T-helper 1 cell treated with Interleukin-12 subunit alpha and Interleukin-12 subunit beta and Interleukin-4 antibody, amounts not matched to agents 30 ng/mL and 1 ng/mL, for 36 hours (primary cell): ENCODE results near the gene CRMP1. TPM values are rescaled to one million over a fixed set of nuclear protein-coding genes. Genes with fewer than 3 reads are reported as not detected.

Source experiments
- intact Hi-C: fragments of 100-400 bp; cut with micrococcal nuclease; formaldehyde crosslinking; loops from one replicate; pipeline ENCODE4 v1.15.1; 2024
- total RNA-seq: library from RNA; stranded (reverse); gene quantifications from 2 replicates; pipeline ENCODE4 v1.2.3, GENCODE V29; 2022

The CRMP1 gene
- total RNA-seq, 1 donor from 2014 or later: 1.0 TPM

DNA sequence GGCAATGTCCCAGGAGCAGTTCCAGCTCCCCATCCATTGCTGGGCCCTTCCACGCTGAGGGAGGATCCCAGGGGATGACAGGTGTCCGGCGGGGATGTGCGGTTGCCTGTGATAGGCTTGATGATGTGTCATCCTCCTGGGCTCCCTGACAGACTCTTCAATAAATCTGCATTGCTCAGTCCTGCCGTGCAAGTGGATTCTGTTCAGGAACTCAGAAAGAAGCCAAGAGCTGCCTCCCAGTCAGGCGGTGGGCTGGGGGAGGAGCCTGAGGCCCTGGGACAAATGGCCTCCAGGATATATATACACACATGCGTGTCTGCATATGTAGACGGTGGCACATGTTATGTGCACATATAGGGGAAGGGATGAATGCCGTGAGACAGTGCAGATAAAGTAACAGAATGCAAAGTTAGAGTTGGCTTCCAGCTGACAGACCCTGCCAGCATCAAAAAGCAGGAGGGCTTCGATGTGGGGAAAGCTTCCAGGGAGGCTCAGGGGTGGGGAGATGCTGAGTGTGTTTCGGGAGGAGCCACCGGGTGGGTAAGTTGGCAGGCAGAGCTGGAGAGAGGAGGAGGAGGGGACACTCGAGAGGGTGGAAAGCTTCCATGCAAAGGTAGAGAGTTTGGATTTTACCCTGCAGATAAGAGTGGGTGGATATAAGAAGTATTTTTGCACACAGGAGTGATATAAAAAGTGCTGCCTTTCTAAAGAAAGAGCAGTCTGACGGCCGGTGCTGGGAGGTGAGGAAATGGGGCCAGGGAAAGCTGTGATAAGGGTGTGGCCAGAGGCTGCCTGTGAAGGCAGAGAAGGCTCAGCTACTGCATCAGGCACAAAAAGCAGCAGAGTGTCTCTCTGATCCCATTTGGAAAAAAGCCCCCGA, 28.5 kb upstream of the CRMP1 start:
- intact Hi-C loops: no loop called here

DNA sequence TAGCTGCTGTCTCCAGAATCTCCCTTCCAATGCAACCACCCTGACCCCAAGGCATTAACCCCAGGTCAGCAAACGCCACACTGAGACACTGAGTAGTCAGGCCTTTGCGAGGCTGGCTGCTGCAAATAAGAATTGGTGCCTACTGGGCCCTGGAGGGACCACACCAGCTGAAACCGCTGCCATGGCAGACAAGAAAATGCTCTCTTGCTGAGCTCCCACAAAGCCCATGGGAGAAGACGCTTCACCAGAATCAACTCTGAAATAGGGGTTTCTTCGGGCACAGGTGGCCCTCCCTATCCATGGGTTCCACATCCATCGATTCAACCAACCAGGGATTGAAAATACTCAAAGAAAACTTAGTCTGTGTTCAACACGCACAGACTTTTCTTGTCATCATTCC, 26.7 kb upstream of the CRMP1 start:
- intact Hi-C loops: no loop called here

DNA sequence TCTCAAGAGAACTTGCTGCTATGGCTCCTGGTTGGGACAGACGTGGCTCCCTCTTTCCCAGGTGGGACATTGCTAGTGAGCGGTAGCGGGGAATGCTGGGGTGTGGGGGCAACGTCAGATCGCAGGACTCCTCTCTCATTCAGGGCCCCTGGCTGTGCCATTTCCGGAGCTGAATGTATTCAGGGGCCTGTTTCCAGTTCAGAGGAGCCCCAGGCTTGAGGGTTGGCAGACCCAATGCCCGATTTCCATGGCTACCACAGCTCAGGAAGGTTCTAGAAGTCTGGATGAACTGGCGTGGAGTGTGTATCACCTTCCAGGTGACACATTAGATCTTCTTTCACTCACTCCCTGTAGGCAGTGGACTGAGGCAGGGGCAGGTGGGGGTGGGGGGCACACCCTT, 26.2 kb upstream of the CRMP1 start:
- intact Hi-C loops: no loop called here

DNA sequence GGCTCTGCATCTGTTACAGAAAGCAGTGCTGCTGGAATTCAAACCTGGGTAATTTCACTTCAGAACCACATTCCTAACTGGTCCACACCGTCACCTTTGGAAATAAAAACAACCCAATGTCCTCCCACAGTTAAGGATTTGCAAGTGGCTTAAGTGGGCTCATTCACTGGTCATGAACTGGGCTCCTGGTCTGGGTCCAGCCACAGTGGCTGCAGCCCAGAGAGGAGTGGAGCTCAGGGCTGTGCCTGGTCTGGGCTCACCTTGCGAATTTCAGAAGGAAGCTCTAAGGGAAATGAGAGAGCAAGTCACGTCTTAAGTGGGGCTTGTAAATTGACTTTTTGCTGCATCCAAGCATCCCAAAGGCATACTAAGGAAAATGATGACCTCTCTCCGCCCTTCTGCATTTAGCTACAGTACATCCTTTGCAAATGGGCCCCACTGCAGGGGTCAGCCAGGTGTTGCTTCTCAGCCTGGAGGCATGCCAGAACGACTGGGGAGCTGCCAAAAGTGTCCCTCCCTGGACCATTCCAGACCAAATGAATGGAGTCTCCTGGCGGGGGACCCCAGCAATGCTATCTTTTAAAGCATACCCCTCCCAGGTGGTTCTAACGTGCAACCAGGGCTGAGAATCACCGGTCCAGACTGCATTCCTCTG, 25.6 kb upstream of the CRMP1 start:
- intact Hi-C loops: no loop called here

DNA sequence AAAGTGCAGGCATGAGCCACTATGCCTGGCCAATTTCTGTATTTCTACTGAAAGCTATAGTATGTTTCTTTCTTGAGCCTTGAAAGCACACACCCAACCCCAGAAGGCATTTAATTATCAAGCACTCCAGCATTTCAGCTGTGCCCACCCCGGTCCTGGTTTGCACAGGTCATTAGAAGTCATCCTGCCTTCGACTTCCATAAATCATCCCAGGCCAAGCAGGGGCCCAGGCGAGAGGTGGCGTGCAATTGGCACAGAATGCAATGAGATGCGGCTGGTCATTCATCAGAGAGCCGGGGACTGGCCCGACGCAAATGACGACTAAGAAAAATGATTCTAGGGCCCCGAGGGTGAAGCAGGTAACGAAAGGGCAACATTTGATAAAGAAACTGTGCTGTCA, 24.8 kb upstream of the CRMP1 start:
- intact Hi-C loops: no loop called here

DNA sequence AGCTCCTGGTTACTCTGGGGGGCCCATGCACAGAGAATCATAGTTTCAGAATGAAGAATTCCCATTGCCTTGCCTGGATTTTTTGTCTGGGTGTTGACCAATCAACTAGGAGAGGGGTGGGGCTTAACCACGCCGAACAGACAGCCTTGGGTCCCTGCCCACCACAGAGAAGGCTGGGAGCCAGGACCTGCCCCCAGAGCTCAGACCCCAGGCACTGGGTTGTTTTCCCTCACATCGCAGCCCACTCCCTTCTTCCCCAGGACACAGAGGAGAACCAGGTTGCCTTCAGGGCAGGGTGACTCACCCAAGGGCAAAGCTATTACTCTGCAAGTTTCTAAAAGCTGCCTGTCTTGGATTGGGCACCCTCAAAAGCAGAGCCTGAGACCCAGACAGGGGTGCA, 23.3 kb upstream of the CRMP1 start:
- intact Hi-C loops: no loop called here

DNA sequence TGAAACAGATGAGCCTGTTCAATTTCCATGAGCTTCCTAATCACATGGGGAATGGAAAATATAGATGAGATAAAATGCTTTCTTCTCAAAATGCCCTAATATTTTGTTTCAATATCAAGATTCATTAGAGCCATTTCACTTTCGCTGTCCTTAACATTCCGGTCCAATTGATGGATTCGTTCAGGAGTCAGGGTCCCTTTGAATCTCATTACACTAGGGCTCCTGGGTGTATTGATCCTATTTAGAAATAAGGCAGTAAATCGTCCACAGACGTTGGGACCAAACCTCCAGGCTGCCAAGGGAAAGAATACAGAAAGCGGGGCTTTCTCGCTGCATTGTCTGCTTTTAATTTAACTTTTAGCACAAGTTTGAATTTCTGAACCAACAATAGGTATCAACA, 20.6 kb upstream of the CRMP1 start:
- intact Hi-C loops: no loop called here

DNA sequence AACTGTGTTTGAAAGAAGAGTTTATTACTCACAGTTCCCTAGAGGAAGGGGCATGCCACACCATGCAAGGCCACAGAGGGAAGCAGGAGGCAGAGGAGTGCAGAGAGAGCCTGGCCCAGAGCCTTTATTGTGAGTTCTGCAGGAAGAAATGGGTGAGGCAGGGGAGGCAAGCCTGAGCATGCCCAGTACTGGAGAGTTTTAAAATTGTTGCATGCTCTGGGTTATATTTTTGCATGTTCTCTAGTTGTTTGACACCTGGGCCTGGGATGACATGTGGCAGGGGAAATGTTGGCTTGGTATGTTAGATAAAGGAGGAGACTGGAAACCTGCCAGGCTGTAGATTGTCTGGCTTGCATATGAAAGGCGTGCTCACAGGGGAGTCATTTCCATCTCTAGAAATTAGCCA, 19.7 kb upstream of the CRMP1 start:
- intact Hi-C loops: no loop called here

DNA sequence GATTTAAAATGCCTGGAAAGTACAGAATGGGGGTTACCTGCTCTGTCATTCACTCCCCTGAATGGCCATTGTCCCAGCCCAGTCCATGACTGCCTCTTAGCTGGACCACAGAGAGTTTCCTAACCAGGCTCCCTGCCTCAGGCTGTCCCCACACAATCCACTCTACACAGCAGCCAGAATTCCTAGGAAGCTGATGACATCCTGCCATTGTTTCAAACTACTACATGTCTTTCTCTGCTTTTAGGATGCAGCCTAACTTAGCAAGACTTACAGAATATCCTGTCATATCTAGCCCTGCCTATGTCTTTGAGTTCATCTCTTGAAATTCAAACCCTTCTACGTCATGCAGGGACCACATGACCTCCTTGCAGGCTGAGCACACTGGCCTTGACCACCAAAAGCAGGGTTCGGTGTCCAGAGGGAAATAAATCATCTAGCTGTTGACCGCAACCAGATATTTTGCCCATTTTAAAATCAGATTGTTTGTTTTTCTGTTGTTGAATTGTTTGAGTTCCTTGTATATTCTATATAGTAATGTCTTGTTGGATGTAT, 16.1 kb upstream of the CRMP1 start:
- intact Hi-C loops: no loop called here

DNA sequence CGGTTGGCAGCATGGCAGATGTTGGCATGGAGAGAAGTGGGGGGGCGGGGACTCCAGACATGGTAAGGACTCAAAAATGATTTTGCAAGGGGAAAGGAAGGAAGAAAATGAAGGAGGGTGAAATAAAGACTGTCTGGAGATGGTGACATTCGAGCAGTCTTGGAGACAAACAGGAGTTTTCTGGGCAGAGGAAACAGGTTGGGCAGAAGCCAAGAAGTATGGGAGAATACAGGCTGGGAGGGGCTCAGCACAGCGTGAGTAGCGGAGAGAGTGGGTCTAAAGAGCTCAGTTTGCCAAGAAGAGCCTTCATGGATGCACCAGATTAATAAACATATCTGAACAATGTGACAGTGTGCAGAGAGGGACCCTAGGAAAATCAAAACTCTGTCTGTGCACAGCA, 13.3 kb upstream of the CRMP1 start:
- intact Hi-C loops: no loop called here

DNA sequence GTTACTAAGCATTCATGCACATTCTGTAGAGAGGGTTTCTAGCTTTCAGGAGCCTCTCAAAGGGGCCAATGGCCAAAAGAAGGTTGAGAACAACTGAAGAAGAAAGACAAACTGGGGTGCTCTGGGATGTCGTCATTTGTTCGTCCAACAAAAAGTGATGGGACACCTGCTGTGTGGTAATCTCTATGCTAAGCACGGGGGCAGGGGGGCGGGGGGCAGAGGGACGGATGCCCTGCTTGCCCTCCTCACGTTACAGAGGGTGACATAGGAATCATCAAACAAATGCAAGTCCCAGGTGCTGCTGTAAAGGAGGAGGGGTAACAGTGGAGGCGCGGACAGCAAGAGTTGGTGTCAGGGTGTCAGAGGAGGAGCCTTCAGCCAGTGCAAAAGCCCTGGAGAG, 12.8 kb upstream of the CRMP1 start:
- intact Hi-C loops: no loop called here

DNA sequence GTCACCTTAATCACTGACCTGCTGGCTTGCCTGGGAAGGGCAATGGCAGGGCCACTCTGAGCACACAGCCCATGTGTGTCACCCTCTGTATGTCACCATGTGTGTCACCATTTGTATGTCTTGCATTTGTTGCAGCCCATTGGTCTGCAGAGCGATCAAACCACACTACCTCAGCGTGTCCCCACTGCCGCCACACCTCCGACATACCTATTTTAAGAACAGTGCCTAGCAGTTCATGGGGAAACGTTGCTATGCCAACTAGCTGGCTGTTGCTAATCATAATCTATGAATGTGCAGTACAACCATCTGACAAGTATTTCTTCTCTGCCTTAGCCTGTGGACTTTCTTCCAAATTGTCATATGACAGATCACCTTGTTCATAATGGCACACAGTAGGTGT, 8.0 kb upstream of the CRMP1 start:
- intact Hi-C loops: no loop called here

DNA sequence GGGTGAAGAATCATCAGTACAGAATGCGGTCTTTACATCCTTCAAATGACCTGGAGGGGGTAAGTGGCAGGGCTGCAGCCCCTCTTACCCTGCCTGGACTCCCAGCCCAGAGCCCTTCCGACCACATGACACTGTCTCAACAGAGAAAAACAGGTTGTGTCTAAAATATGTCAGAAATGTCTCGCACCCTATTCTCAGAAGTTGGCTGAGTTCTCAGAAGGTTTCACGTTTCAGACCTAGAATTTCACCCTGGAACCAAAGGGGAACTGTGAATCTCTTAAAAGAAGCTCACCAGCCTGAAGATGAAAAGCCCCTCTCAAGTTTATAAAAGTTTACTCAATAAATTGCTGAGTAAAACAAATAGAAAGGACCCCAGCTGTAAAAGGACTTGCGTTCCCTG, 7.0 kb upstream of the CRMP1 start:
- intact Hi-C loops: no loop called here

DNA sequence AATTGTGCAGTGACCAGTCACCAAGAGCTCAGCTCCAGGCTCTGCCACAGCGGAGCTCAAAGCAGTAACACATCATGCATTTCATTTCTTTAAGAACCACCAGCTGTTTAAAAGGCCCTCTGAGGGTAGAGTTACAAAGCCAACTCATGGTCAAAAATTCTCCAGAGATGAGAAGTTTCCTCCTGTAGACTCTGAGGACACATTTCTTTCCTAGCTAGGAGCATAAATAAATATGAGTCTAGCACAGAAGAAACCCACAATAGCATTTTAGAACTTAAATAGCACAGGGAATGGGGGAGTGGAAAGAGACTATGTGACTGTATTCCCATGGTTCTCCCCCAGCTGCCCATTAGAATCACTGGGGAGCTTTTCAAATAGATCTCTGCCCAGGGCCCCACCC, 6.5 kb upstream of the CRMP1 start:
- intact Hi-C loops: no loop called here

DNA sequence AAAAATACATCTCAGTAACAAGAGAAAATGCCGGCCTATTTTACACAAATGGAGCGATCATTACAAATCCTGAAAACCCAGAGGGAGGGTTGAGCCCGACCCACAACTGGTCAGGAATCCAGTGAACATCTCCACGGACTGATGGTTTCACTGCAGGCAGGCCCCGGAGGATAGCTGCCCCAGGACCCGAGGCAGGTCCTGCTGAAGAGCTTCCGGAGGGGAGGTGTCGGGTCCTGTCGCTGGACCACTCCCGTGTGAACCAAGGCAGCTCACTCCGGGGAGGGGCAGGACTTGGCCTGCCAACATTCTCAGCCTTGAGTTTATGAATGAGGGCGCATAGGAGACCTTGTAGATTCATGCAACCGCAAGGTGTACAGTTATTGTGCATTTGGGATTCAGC, 4.8 kb upstream of the CRMP1 start:
- intact Hi-C loops: no loop called here

DNA sequence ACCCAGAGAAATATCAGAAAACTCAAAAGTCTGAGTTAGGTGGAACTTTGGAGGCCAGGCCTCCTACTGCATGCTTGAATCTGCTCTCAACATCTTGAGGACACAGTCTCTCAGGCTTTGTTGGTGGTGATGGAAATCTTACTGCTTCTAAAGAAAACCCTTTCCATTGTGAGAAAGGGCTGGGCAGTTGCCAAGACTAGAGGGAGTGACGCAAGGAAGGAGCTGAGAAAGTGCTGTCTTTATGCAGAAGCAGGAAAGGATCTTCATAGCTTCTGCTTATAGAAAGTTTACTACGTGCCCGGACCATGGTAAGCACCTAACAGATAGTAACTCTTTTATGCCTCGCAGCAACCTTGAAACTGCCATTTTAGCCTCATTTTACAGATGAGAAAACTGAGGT, 2.4 kb upstream of the CRMP1 start:
- intact Hi-C loops: no loop called here

DNA sequence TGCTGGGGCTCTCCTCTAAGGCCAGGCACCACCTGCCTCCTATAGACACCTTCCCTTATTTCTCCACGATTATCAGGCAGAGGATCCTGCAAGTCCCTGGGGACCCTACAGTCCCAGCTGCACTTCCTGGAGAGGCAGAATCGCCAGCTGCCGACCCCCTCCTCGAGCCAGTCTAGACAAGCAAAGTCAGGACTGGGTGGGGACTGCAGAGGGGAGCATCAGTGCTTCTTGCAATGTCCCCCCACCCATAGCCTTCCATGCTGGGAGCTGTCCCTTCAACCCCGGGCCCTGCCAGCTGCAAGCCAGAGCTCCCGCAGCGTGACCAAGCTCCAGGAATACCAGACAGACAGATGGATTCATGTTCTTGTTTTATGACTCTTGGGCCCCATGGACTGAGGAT, 1.4 kb upstream of the CRMP1 start:
- intact Hi-C loops: loop anchor here (5.0 kb wide), 1 partner anchor 1037 kb away; the partner anchor contains the start of gene MSX1

DNA sequence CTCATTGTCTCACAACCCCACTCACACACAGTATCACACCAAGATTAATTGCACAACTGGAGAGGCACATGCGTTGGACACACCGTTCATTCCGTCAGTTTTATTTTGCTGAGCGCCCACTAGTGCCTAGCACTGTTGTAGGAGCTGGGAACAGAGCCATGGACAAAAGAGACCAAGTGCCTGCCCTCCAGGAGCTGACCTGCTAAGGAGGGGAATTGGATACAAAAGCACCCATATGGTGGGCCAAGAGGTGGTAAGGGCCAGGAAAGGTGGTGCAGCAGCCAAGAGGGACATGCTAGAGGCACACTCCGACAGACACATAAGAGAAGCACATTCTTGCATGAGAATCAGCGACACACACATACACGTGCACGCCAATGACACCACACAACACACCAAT, 705 bp upstream of the CRMP1 start:
- intact Hi-C loops: loop anchor here (5.0 kb wide), 1 partner anchor 1036 kb away; the partner anchor contains the start of gene MSX1

DNA sequence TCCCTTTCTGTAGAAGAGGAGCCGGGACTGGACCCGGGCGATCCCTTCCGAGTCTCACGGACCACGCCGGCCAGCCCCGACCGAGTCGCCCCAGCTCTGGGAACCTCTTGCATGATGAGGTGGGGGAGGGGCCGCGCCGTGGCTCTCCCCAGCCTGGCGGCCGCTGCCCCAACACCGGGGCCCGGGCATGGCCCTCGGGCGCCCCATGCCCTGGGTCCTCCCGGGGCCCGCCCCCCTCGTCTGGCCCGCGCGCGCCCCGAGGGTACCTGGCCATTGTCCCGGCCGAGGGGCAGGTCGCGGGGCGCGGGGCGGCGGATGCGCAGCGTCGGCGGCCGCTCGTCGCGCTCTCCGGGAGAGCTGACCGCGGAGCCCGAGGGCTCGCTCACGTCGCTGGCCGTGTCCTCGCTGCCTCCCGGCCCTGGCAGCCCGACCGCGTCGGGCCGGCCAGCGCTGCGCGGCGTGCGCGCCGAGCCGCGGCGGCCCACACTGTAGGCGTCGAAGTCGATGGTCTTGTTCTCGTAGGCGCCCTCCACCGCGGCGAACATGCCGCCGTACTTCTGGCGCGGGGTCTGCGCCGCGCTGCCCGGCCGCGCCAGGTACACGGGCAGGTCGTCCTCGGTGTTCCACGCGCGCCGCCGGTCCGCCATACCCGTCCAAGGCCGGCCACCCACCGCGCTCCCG, 423 bp downstream of the CRMP1 start:
- intact Hi-C loops: loop anchor here (5.0 kb wide), 1 partner anchor 1035 kb away; the partner anchor contains the start of gene MSX1

DNA sequence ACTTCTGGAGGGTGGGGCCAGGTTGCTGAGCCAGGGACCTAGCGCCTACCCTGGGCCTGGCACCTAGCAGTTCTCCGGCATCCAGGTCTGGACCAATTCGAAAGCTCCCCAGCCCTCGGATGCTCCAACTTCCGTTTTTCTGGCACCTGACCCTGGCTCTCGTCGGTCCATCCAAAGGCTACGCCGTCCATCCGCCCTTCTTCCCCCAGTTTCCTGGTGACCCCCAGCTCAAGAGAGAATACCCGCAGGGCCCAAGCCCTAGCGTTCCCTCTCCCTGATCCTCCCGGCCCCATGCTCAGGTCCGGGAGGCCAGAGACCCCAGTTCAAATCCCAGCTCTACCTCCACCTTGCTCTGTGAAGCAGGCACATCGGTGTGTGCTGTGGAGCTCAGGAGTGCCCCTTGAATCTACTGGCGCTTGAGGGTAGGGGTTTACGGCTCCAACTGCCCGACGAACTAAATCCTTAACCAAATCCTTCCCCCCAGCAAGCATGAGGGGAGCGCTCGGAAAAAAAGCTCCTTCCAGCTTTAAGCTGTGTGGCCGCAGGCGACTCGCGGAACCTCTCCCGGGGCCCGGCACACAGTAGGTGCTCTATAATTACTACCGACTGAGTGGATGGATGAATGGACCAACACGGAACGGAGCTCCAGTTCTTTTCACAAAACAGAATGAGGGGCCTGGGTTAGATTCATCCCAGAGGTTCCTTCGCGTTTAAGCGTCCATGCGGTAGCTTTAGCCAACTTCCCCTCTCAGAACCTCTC, 1.1 kb downstream of the CRMP1 start:
- intact Hi-C loops: loop anchor here (5.0 kb wide), 1 partner anchor 1034 kb away; the partner anchor contains the start of gene MSX1
